ENCODE measurements around the gene SYT15.
"Not testable (repeated sequence)": the region's sequence is repeated elsewhere in the genome, so short reads cannot be mapped to it uniquely, and the experiment has no call there.

DNA sequence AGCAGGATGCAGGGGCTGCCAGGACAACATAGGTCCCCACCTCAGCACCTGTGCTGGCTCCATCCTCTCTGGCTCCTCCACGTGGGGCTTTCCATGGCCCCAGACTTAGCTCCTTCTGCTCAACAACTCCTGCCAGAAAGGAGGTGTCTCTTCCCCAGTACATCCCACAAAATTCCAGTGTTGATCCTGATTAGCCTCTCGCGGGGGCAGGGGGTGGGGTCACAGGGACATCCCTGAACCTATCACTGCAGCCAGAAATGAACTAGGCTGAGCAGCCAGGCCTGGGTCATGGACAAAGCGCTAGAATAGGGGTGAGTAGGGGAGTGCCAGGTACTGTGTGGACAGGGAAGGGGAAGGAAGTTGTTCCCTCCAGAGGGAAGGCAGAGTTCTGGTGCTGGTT, 5.0 kb upstream of the SYT15 start:
- TF ChIP-seq POLR2A, POLR2AphosphoS5 (IDR thresholded peaks at IDR 0.05; ENCODE audit: low read depth, low read length): not testable (repeated sequence)

All from GM12891 (cell line).